GM18519 (cell line): Measurements from ENCODE around the gene ZFAND5.

Source experiments
- ATAC-seq: cut with Tn5 transposase; IDR thresholded peaks from one replicate; pipeline ENCODE4 v1.9.1; 2021; ENCODE audit warnings: mild to moderate bottlenecking, moderate library complexity; ENCODE audit not compliant: unreplicated experiment, low FRiP score

Gene ZFAND5, protein sequence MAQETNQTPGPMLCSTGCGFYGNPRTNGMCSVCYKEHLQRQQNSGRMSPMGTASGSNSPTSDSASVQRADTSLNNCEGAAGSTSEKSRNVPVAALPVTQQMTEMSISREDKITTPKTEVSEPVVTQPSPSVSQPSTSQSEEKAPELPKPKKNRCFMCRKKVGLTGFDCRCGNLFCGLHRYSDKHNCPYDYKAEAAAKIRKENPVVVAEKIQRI

DNA sequence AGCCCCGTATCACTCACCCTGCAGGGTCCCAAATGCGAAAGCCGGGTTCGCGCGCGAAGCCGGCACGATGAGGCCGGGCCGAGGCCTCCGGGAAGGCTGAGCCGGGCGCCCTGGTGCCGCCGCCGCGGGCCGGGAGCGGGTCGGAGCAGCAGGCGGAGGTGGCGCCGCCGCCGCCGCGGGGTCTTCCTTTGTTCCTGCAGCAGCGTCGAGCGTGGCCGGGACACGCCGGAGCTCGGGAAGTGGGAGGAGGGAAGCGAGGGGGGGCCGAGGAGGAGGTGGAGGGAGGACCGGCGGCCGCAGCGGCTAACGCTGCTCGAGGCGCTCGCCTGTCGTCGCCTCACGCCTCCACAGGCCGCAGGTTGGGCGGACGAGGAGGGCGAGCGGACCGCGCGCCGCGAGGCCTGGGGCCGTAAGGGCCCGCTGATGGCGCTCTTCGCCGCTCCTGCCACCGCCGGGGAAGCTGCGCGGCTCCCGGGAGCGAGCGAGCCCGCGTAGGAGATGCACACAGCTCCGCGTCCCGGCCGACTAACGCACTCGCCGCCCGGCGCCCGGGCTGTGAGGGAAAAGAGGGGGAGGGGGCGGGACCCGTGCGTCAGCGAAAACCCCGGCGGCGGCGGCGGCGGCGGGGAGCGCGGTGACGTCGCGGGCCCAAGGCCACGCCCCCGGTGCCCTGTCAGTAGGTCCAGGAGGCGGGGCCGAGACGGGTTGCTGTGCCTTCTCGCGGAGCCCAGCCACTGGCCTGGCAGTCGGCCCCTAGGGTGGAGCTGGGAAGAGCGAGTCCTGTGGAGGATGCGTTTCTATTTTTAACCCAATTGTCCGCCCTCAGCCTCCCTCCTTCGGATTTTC, at the start of gene ZFAND5:
TSS of gene ZFAND5 (minus strand) at position 530 of the 846 bp plus-strand sequence. CDS start 4,430 bp downstream, outside the sequence.
- ATAC-seq: peak; percentile 74

- ATAC-seq: no peak
Measured at GRCh38 chr9:72412483-72413040, 47.6 kb upstream of the ZFAND5 start.

DNA sequence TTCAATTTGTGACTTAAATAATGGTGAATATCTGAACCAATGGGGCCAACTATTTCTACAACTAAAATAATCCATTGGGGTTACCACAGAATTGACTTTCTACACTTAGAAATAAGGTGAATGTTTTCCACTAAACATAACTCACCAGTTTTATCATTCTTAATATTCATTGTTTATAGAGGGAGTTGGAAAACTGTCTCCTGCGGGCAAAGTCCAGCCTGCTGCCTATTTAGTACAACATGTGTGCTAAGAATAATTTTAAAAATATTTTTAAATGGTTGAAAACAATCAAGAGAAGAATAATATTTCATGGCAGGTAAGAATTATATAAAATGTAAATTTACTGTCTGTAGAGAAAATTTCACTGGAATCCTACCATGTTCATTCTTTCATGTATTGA, 45.2 kb upstream of the ZFAND5 start:
- ATAC-seq: no peak

DNA sequence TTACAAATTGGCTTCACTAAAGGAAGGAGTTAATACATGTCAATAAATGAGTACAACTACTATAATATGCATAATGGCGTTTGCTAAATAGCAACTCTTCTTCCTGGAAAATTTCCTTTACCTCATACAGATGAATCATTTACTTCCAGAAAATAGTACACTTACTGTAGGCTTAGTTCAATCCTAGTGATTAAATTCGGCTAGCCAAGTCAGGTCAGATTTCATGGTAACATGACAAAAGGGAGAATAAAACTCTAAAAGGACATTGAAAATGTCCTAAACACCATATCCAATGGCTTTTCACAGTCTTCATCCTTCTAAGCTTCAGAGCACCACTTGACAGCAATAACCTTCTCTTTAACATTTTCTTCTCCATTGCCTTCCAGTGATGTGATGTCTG, 42.1 kb upstream of the ZFAND5 start:
- ATAC-seq: no peak

DNA sequence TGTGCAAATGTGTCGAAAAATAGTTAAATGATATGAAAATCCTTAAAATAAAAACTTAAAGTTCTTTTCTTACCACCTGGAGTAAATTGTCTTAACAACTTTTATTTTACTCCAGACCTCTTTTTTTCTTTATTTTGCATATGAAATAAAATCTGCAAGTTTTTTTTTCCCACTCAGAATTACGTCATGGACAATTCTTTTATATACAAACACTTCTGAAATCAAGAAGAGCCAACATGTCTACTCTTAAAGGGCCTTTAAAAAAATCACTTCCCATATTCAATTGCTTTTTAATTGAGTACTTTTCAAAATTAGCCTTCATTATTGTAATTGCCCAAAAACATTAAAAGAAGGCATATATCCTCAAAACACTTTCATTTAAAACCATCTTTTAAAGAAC, 37.7 kb upstream of the ZFAND5 start:
- no peak for ATAC-seq

- no peak for ATAC-seq
Measured at GRCh38 chr9:72401396-72401795, 36.4 kb upstream of the ZFAND5 start.

DNA sequence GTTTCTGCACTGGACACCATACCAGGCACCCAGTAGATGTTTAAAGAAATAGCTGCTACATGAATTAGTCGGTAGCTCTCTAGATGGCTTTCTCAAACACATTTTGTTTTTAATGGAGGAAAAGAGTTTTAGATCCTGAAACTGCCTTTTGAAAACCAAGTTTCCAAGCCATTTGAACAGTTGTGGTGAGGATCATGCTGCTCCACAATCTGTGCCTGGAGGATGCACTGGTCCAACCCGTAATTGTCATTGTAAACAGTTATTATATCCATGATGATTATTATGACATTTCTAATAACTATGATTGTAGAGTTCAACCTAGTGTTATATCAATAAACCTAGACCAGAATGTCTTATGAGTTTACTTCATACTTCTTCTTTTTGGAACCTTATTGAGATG, 35.9 kb upstream of the ZFAND5 start:
- ATAC-seq: no peak

DNA sequence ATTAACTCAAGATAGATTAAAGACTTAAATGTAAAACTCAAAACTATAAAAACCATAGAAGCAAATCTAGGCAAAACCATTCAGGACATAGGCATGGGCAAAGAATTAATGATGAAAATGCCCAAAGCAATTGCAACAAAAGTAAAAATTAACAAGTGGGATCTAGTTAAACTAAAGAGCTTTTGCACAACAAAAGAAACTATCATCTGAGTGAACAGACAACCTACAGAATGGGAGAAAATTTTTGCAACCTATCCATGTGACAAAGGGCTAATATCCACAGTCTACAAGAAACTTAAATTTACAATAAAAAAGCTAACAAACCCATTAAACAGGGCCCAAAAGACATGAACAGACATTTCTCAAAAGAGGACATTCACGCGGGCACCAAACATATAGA, 34.4 kb upstream of the ZFAND5 start:
- ATAC-seq: no peak

DNA sequence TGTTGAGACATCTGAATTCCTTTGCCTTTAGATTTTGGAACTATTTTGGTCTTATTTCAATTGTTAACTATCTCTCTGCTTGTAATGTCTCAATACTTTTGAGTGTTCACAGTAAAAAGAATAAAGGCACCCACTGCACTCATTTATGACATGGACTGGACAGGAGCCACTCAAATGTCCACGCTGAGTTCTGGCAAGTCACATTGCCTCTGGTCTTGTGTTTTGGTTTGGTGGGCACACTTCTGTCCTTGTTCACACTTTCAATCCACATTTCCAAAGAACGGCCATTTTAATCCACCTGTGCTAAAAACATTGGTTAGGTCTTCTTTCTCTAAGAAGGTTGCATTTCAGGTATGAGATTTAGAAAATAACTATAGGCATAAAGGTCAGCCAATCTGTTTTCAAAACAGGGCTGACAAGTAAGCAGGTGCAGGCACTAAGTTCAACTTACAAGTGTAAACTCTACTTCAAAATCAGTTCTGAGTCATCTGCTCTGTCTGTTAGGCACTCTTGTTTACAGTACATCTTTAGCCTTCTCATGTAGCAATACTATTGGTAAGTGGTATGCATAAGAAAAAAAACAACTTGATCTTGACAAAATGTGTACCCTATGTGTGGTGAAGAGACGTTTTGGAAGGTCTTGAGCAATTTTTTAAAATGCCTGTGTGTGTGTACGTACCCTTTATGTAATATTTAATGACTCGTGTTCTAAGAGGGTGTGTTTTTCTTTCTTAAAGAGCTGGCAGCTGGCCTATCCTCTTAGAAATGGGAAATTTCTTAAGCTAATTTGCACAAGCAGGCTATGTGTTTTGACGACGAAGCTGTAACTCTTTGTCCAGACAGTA, 31.5 kb upstream of the ZFAND5 start:
- no peak for ATAC-seq

- ATAC-seq: no peak
Measured at GRCh38 chr9:72394066-72394465, 29.1 kb upstream of the ZFAND5 start.

DNA sequence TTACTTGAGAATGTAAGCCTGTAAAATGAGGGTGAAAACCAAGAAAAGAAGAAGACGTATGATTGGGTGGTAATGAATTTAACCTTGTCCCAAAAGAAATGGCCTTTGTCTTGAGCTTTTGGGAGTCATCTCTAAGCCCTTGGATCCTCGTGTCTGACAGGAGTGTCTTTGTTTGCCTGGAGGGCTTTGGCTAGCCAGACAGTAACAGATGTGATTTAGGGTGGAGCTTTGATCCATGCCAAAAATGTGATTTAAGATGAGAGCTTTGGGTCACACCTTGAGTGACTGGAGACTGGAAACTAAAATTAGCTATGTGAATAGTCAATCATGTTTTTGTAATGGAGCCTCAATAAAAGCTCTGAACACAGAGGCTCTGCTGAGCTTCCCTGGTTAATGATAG, 25.9 kb upstream of the ZFAND5 start:
- ATAC-seq: no peak

GRCh38 chr9:72386186-72386585, 21.2 kb upstream of the ZFAND5 start:
- no peak for ATAC-seq

DNA sequence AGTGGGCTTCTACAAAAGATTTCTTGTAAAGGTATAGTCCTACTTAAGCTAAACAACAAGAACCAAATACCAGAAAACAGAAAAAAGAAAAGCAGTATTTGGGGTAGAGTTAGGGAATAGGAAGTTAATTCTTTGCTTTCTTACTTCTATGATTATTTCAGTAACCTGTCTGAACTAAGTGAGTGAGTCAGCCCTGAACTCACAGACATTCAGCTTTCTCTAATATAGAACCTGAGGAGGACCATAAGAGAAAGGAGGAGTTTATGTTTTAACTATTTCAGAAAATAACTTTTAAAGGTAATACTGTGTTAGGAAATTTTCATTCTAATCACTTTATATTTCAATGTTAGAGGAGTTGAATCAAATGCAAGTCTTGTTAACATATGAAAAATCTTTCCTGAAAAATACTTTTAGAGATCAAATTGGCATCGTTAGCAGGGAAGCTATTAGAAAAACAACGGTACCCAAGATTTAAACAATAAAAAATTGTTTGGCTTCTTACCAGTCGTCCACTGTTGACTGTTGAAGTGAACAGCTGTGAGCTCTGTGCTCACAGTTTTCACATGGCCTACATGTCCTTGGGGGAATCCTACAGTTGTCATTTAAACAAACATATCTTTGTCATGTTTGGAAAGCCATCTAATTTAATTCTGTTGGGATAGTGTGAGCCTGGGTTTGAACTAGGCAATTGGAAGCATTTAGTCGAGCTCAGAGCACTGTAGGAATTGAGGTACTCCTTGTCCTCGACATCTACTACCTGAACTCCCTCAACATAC, 19.9 kb upstream of the ZFAND5 start:
- ATAC-seq: no peak

DNA sequence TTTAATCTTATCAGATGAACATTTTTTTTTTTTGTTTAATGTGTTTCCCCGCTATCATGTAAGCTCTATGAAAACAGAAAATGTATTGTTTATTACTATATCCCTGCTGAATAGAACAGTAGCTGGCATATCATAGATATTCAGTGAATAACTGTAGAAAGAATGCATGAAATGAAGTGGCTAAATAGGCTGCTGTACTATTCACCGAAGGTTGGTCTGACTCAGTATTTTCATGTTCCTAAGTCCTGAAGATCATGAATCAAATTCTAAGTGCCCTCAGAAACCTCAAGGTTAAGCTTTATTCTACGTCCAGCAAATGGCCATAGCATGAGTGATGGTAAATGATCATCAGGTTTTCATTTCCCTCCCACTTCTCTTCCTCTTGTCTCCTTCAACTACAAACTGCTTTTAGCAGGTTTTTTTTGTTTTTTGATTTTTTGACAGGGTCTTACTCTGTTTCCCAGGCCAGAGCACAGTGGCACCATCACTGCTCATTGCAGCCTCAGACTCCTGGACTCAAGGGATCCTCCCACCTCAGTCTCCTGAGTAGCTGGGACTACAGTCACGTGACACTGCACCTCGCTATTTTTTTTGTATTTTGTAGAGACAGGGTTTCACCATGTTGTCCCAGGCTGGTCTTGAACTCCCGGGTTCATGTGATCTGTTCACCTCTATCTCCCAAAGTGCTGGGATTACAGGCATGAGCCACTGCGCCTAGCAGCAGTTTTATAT, 19.1 kb upstream of the ZFAND5 start:
- ATAC-seq: no peak

DNA sequence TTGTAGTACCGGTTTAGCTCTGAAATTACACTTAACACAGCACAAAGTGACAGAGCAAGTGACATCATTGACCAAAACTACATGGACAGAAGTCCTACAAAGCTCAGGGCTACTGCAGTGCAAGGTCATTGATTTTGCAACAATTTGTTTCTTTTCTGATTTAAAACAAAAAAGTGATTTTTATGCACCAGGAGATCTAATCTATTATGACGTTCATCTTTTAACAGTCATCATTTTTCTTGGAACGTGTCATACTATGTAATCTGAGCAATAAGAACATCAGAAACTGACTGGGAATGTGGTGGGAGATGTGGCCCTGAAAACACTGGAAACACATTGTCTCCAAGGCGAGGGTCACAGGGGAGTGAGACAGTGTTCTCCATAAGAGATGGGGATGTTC, 17.4 kb upstream of the ZFAND5 start:
- ATAC-seq: no peak

DNA sequence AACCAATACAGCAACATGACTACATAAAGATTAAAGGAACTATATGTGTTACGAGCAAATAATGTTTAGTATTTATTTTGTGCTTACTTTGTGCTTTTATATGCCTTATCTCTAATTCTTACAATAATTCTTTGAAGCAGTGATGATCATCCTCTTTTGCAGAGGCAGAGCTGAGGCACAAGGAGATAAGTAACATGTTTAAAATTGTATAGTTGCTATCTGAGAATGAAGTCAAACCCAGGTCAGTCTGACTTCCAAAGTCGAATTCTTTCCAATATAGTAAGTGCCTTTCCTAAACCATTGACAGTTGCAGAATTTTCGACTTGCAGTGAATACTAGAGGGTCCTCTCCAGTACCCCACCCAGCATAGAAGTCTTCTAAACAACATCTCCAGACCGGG, 12.0 kb upstream of the ZFAND5 start:
- ATAC-seq: no peak

DNA sequence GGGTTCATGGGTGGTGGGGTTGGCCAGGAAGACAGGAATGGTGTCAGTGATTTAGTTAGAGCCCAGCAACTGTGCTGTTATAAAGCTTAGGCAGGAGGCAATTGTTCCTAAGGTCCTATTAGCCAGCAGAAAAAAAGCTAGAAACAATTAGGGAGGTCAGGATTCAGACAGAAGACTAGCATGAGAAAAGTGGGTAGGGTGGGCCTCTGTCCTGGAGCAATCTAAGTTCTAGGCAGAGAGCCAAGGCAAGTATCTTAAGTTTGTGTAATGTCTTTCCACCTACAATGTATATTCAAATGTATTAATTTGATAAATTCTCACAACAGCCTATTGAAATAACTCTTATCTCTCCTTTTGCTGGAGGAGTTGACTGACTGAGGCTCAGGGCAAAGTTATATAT, 6.1 kb upstream of the ZFAND5 start:
- no peak for ATAC-seq

GRCh38 chr9:72365525-72366256, 683 bp upstream of the ZFAND5 start:
- peak; percentile 28 for ATAC-seq
